ENCODE results near the gene BAIAP2. TPM values are rescaled to one million over a fixed set of nuclear protein-coding genes. Genes with fewer than 3 reads are reported as not detected.

BAIAP2 gene
- polyA plus RNA-seq, 2 of the 4 experiments (the other 2 are of a cell fraction) = 7.1 to 27.5 TPM

- TF ChIP-seq ZFP36 (IDR thresholded peaks at IDR 0.05; ENCODE audit: borderline replicate concordance, partially characterized antibody) (no peak), RFX5 (IDR thresholded peaks at IDR 0.05) (no peak), KDM1A (IDR thresholded peaks at IDR 0.05; ENCODE audit: low read depth) (no peak), NR3C1 (IDR thresholded peaks at IDR 0.05) (no peak), CTCF (IDR thresholded peaks at IDR 0.05) (no peak)
- ChIA-PET CTCF (interaction anchor here (1.4 to 4.3 kb wide), 4 partner anchors 10 to 94 kb away, joined by 4 to 32 read pairs (median 6); no protein-coding TSS in a partner anchor), POLR2A (no interaction called here)
- FAIRE-seq (no peak), ATAC-seq (peak; percentile 28 to 49; a peak in 3 of 6 replicates), DNase-seq (ENCODE audit: low read depth in 1 of 2, low spot score in 1 of 2) (no peak)
- peaks cover 12% of the 10 kb centered on the region for H3K4me1 ChIP-seq
- H3K4me3 ChIP-seq = no peak overlapping the region
- H3K4me2 ChIP-seq = no peak overlapping the region
- H3K9me3 ChIP-seq = no peaks in the 10 kb centered on the region
- WGBS (ENCODE audit: missing lambda C conversion rate) = 38% methylated on average over 11 of the region's 11 CpGs
- H3K27ac ChIP-seq = no peak overlapping the region
Observed at GRCh38 chr17:81008140-81008539, 26.8 kb upstream of the BAIAP2 start.

- CTCF ChIA-PET = interaction anchor here (1.1 to 7.2 kb wide), 5 partner anchors 9 to 89 kb away, joined by 3 to 51 read pairs (median 5); no protein-coding TSS in a partner anchor
Observed at GRCh38 chr17:81009136-81009535, 25.8 kb upstream of the BAIAP2 start.

GRCh38 chr17:81010935-81011334 is 24.0 kb upstream of the BAIAP2 start:
- H3K4me1 ChIP-seq = no peaks in the 10 kb centered on the region
- no peak overlapping the region for H3K4me2 ChIP-seq
- H3K27ac ChIP-seq = no peak overlapping the region
- ATAC-seq = no peak
- TF ChIP-seq SMC3 (IDR thresholded peaks at IDR 0.05) (no peak), CEBPB (IDR thresholded peaks at IDR 0.05) (no peak), USF2 (IDR thresholded peaks at IDR 0.05) (no peak), JUN (IDR thresholded peaks at IDR 0.05) (no peak), ZSCAN20 (CRISPR knock-in tag; IDR thresholded peaks at IDR 0.05) (no peak), HOXB13 (CRISPR knock-in tag; IDR thresholded peaks at IDR 0.05; ENCODE audit: low read depth) (no peak), ZFP36 (IDR thresholded peaks at IDR 0.05; ENCODE audit: borderline replicate concordance, partially characterized antibody) (no peak), CTCF (IDR thresholded peaks at IDR 0.05) (no peak), RCOR1 (IDR thresholded peaks at IDR 0.05; ENCODE audit: low read depth, low read length) (no peak), PBX3 (IDR thresholded peaks at IDR 0.05) (no peak), RFX5 (IDR thresholded peaks at IDR 0.05) (no peak), KDM1A (IDR thresholded peaks at IDR 0.05; ENCODE audit: low read depth) (no peak), HDAC2 (IDR thresholded peaks at IDR 0.05) (no peak), EHF (CRISPR knock-in tag; IDR thresholded peaks at IDR 0.05) (no peak), ELK1 (IDR thresholded peaks at IDR 0.05; ENCODE audit: low read depth, low read length) (no peak), ATOH8 (CRISPR knock-in tag; IDR thresholded peaks at IDR 0.05; ENCODE audit: low read depth) (no peak), MAX (IDR thresholded peaks at IDR 0.05) (no peak), E2F6 (IDR thresholded peaks at IDR 0.05; ENCODE audit: borderline replicate concordance, low read depth) (no peak)
- no peak overlapping the region for H3K4me3 ChIP-seq
- 0 out of 3 replicates have a peak, but pooled peaks cover 1% of the 10 kb centered on the region for H3K9me3 ChIP-seq
- no peak for FAIRE-seq
- WGBS (ENCODE audit: missing lambda C conversion rate) = 39% methylated on average over 2 of the region's 2 CpGs
- ChIA-PET CTCF (interaction anchor here (1.3 to 7.2 kb wide), 3 partner anchors 12 to 91 kb away, joined by 3 to 51 read pairs (median 6); partner anchors contain the start of gene CHMP6), POLR2A (no interaction called here)
- DNase-seq (ENCODE audit: low read depth in 1 of 2, low spot score in 1 of 2) = no peak

More at GRCh38 chr17:81009136-81009535, 25.8 kb upstream of the BAIAP2 start:
- POLR2A ChIA-PET = no interaction called here
- TF ChIP-seq SMC3 (IDR thresholded peaks at IDR 0.05) (no peak), NPAS2 (CRISPR knock-in tag; IDR thresholded peaks at IDR 0.05; ENCODE audit: borderline replicate concordance) (no peak), HOXB13 (CRISPR knock-in tag; IDR thresholded peaks at IDR 0.05; ENCODE audit: low read depth) (no peak), HES2 (IDR thresholded peaks at IDR 0.05) (no peak)
- no peak overlapping the region for H3K4me2 ChIP-seq
- DNase-seq (ENCODE audit: low read depth in 1 of 2, low spot score in 1 of 2) (no peak), ATAC-seq (no peak), FAIRE-seq (no peak)
- 78% methylated on average over 14 of the region's 14 CpGs for WGBS (ENCODE audit: missing lambda C conversion rate)
- H3K9me3 ChIP-seq = no peaks in the 10 kb centered on the region
- no peak overlapping the region for H3K27ac ChIP-seq
- H3K4me1 ChIP-seq = peaks cover 5% of the 10 kb centered on the region; the same call in 2 of the 3 replicates
- no peak overlapping the region for H3K4me3 ChIP-seq

All from A549 (cell line).